ENCODE results near the gene PAX8. TPM values are rescaled to one million over a fixed set of nuclear protein-coding genes. Genes with fewer than 3 reads are reported as not detected.
A peak's percentile ranks its signal among the peaks of the same experiment; 100 is the strongest.

Gene PAX8
- total and polyA plus RNA-seq, 7 donors, result 0.41 to 10.8 (median 0.93) TPM; not detected in 1

DNA sequence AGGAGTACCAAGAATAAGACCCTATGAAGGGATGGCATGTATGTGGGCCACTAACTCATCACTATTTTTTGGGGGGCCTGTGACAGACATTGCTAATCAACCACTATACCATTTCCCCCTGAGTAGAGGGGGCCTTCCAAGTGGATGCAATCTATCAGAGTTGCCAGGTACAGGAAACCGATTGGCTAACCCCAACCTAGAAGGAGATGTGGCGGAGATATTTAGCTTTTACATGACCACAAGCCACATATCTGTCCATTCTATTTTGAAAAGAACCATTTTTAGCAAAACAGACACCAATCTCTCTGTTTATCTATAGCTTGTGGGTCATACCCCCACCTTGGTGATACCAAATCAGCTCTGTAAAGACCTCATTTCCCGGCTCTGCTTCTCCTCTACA, 51.0 kb downstream of the PAX8 start:
- intact Hi-C loops (cut with DNase I), result no loop called here
- WGBS, 2 donors, result 77 to 90% methylated on average over 3 of the region's 3 CpGs

DNA sequence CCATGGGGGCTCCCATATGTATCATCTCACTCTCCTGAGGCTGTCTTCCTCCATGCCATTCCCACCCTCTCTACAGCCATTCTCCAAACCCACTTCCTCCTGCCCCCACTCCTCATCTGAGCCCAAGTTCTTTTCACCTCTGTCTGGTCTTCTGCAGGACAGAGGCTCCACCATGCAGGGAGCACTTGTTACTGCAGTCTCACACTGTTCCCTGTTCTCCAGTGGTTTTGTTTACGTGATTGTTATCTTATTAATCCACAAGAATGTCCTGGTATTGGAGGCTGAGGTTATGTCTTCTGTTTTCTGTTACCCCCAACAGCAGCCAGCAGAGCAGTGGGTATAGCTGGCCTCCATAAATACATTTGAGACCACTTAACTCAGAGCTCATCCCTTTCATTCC, 51.4 kb downstream of the PAX8 start:
- intact Hi-C loops (cut with DNase I), result no loop called here
- no peak overlapping the region for H3K4me3 ChIP-seq
- DNase-seq, result no peak
- H3K36me3 ChIP-seq, result no peaks in the 10 kb centered on the region
- TF ChIP-seq, protein P1, sequence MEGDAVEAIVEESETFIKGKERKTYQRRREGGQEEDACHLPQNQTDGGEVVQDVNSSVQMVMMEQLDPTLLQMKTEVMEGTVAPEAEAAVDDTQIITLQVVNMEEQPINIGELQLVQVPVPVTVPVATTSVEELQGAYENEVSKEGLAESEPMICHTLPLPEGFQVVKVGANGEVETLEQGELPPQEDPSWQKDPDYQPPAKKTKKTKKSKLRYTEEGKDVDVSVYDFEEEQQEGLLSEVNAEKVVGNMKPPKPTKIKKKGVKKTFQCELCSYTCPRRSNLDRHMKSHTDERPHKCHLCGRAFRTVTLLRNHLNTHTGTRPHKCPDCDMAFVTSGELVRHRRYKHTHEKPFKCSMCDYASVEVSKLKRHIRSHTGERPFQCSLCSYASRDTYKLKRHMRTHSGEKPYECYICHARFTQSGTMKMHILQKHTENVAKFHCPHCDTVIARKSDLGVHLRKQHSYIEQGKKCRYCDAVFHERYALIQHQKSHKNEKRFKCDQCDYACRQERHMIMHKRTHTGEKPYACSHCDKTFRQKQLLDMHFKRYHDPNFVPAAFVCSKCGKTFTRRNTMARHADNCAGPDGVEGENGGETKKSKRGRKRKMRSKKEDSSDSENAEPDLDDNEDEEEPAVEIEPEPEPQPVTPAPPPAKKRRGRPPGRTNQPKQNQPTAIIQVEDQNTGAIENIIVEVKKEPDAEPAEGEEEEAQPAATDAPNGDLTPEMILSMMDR (IDR thresholded peaks at IDR 0.05), result no peak
- no peak for TF ChIP-seq POLR2A (IDR thresholded peaks at IDR 0.05)
- no peak for TF ChIP-seq EP300 (IDR thresholded peaks at IDR 0.05)
- no peak for TF ChIP-seq POLR2AphosphoS5 (IDR thresholded peaks at IDR 0.05)
- no peaks in the 10 kb centered on the region for H3K4me1 ChIP-seq
- 81 to 87% methylated on average over 1 of the region's 1 CpG for WGBS, 2 donors
- no peaks in the 10 kb centered on the region for H3K9me3 ChIP-seq
- H3K27me3 ChIP-seq, result no peaks in the 10 kb centered on the region
- H3K27ac ChIP-seq, result no peak overlapping the region

More for the DNA sequence above, 51.0 kb downstream of the PAX8 start:
- TF ChIP-seq EP300 (IDR thresholded peaks at IDR 0.05), result no peak
- no peak for TF ChIP-seq POLR2AphosphoS5 (IDR thresholded peaks at IDR 0.05)
- TF ChIP-seq POLR2A (IDR thresholded peaks at IDR 0.05), result no peak
- TF ChIP-seq, protein P1 (IDR thresholded peaks at IDR 0.05), result no peak
- Histone ChIP-seq H3K27ac (no peak overlapping the region), H3K4me3 (no peak overlapping the region), H3K9me3 (no peaks in the 10 kb centered on the region), H3K27me3 (no peaks in the 10 kb centered on the region), H3K4me1 (no peaks in the 10 kb centered on the region), H3K36me3 (no peaks in the 10 kb centered on the region)
- no peak for DNase-seq

DNA sequence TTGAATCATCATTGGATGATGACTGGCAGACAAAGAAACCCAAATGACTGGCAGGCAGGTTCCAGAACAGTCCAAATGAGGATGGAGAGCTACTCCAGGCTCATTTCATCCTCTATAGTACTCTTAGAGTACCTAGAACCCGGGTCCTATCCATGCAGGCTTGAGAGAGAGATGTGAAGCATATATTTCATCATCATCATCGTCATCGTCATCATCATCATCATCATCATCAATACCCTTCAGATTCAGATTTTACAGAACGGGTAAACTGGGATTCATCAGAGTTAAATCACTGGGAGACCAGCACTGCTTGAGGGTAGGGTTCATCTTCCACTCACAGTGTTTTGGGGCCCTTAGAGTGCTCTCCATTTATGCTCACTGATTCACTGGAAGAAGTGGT, 52.3 kb downstream of the PAX8 start:
- TF ChIP-seq EP300 (IDR thresholded peaks at IDR 0.05) (no peak), POLR2AphosphoS5 (IDR thresholded peaks at IDR 0.05) (no peak), POLR2A (IDR thresholded peaks at IDR 0.05) (no peak)
- TF ChIP-seq, protein P1 (IDR thresholded peaks at IDR 0.05), result no peak

DNA sequence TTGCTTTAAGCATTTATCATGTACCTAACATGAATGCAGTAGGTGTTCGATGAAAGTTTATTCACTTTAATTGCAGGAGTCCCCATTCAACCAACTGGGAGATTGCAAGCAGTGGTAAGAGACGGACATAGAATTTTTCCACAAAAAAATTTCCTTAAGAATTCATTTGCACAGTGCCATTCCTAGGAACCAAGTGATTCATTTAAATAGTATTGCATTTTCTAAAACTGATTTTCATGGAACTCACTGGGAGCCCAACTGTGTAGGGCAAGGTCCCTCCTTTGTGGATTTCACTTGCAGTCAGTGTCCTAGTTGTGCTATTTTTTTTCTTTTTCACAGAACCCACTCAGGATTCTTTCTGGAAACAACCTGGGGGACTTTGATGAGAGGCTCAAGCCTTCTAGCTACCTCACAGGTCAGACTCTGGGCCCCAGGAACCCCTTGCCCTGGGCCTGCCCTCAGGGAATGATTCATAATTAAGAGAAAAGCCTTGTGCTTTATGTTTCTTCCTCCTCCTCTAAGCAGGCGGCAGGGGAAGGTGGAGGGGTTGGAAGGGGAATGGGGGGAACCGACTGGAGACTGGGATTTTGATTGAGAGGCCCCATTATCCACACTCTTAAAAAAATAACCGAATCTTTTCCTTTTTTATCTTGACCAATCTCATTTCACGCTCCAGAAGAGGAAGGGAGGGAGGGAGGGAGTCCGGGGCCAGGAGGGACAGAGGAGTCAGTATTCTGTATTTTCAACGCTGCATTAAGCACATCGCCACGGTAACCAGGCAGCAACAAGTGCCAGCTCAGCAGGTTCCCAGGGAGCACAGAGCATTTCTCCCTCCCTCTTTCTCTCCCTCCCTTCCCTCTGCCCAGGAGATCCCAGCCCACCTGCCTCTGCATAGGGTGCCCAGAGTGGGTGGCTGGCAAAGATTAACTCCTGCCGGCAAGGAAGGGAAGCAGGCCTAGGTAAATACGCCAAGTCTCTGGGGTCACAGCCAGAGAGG, 53.2 kb downstream of the PAX8 start:
- peak; percentile 66 for DNase-seq
- H3K27ac ChIP-seq, result peak overlapping the region in 1 of 4 donors; percentile 5
- WGBS, 2 donors, result 70 to 81% methylated on average over 12 of the region's 12 CpGs

More for the DNA sequence above, 52.3 kb downstream of the PAX8 start:
- Histone ChIP-seq H3K4me3 (no peak overlapping the region), H3K27ac (no peak overlapping the region), H3K36me3 (no peaks in the 10 kb centered on the region), H3K4me1 (no peaks in the 10 kb centered on the region), H3K9me3 (no peaks in the 10 kb centered on the region), H3K27me3 (no peaks in the 10 kb centered on the region)
- no peak for DNase-seq
- intact Hi-C loops (cut with DNase I), result no loop called here
- 74 to 78% methylated on average over 4 of the region's 4 CpGs for WGBS, 2 donors

DNA sequence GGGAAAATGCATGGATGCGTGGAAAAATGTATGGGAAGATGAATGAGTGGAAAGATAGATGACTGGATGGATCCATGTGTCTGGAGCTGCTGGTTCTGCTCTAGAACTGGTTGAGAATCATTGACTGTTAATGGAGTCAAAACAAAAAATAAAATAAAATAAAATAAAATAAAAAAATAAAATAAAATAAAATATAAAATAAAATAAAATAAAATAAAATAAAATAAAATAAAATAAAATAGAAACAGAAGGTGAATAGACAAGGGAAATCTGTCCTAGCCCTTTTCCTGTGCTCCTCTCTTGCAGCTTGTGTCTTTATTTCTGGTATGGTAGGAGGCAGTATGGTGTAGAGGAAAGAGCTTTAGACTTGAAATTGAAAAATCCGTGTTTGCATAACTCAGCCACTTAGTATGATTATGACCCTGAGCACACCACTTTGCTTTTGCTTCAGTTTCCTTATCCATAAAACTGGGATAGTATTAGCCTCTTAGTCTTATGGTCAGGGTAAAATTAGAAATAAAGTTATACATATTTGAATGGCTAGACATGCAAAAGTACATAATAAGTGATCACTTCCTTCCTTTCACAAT, 54.0 kb downstream of the PAX8 start:
- intact Hi-C loops (cut with DNase I), result no loop called here
- no peak for DNase-seq
- H3K4me1 ChIP-seq, result peaks cover 0 to 3% (median 0%) of the 10 kb centered on the region in 4 donors
- H3K27ac ChIP-seq, result no peak overlapping the region
- no peaks in the 10 kb centered on the region for H3K36me3 ChIP-seq
- H3K27me3 ChIP-seq, result no peaks in the 10 kb centered on the region
- H3K4me3 ChIP-seq, result no peak overlapping the region
- TF ChIP-seq POLR2A (IDR thresholded peaks at IDR 0.05), result no peak
- H3K9me3 ChIP-seq, result no peaks in the 10 kb centered on the region
- WGBS, 2 donors, result 65 to 69% methylated on average over 2 of the region's 2 CpGs

More for the DNA sequence above, 53.2 kb downstream of the PAX8 start:
- H3K27me3 ChIP-seq, result no peaks in the 10 kb centered on the region
- H3K4me3 ChIP-seq, result no peak overlapping the region
- no peak for TF ChIP-seq POLR2AphosphoS5 (IDR thresholded peaks at IDR 0.05)
- no peaks in the 10 kb centered on the region for H3K4me1 ChIP-seq
- no peaks in the 10 kb centered on the region for H3K36me3 ChIP-seq
- intact Hi-C loops (cut with DNase I), result no loop called here
- H3K9me3 ChIP-seq, result no peaks in the 10 kb centered on the region
